Peyer's patch (tissue), 4 donors: ENCODE results near the gene RBBP8.

ENCODE experiments used
- POLR2A ChIP-seq, 2 donors: fragments of 450-650 bp; IDR thresholded peaks; one replicate each; pipeline ENCODE4 v1.5.1; 2017; ENCODE audit warnings: antibody characterized with exemption in 2 of 2, mild to moderate bottlenecking in 2 of 2, moderate library complexity in 2 of 2
- TF ChIP-seq, protein P1 (sequence below), 6 experiments: fragments of 450-650 bp in 4 of 6; fragments of 200-600 bp in 2 of 6; sonication (generic) in 1 of 6; IDR thresholded peaks; one replicate each; pipeline ENCODE4 v1.5.1; 2017 to 2019; ENCODE audit warnings: antibody characterized with exemption in 6 of 6, mild to moderate bottlenecking in 3 of 6, moderate library complexity in 1 of 6

DNA sequence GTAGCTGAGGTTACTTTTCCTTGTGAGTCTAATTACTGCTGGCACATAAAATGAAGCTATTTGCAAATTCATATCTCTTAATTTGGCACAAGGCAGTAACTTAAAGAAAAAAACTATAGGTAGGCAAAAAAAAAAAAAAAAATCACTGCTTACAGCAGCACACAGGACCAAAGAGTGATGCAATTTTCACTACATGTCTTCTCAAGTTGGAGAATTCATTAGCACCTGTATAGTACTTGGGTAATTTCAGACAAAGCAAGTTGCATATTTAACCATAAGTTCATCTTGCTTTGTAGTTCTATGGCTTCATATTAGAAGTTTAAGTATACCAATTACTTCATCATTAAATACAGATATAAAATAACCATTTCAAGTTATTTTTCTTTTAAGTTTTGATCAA, 33.7 kb upstream of the RBBP8 start:
- TF ChIP-seq, protein P1, sequence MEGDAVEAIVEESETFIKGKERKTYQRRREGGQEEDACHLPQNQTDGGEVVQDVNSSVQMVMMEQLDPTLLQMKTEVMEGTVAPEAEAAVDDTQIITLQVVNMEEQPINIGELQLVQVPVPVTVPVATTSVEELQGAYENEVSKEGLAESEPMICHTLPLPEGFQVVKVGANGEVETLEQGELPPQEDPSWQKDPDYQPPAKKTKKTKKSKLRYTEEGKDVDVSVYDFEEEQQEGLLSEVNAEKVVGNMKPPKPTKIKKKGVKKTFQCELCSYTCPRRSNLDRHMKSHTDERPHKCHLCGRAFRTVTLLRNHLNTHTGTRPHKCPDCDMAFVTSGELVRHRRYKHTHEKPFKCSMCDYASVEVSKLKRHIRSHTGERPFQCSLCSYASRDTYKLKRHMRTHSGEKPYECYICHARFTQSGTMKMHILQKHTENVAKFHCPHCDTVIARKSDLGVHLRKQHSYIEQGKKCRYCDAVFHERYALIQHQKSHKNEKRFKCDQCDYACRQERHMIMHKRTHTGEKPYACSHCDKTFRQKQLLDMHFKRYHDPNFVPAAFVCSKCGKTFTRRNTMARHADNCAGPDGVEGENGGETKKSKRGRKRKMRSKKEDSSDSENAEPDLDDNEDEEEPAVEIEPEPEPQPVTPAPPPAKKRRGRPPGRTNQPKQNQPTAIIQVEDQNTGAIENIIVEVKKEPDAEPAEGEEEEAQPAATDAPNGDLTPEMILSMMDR (IDR thresholded peaks at IDR 0.05) = no peak
- no peak for TF ChIP-seq POLR2A (IDR thresholded peaks at IDR 0.05)
